WERI-Rb-1 (cell line): Measurements from ENCODE around the gene CCNG2.
A peak's percentile ranks its signal among the peaks of the same experiment; 100 is the strongest.

Experiments
- DNase-seq: peaks from one replicate; pipeline ENCODE4 v3.0.0-alpha.2; 2020
- H3K27ac ChIP-seq: fragments of 250-450 bp; sonication (Bioruptor Pico); 2 replicates; pipeline ENCODE4 v1.5.1; 2020; ENCODE audit warnings: mild to moderate bottlenecking, moderate library complexity
- H3K27me3 ChIP-seq: fragments of 250-450 bp; sonication (Bioruptor Pico); 2 replicates; pipeline ENCODE4 v1.5.1; 2021; ENCODE audit warnings: mild to moderate bottlenecking, low read depth, moderate library complexity; ENCODE audit not compliant: insufficient read depth, severe bottlenecking
- H3K36me3 ChIP-seq: fragments of 250-450 bp; sonication (Bioruptor Pico); 2 replicates; pipeline ENCODE4 v1.5.1; 2020; ENCODE audit warnings: mild to moderate bottlenecking, moderate library complexity
- H3K4me3 ChIP-seq: 2 replicates; pipeline ENCODE4 v1.5.1; 2011; ENCODE audit warnings: low read depth, mild to moderate bottlenecking, control low read depth, low read length
- H3K9me3 ChIP-seq: fragments of 250-450 bp; sonication (Bioruptor Pico); 2 replicates; pipeline ENCODE4 v1.5.1; 2021; ENCODE audit warnings: mild to moderate bottlenecking, moderate library complexity; ENCODE audit not compliant: severe bottlenecking
- TF ChIP-seq, protein P1 (sequence below): IDR thresholded peaks from 2 replicates; pipeline ENCODE4 v1.5.1; 2011; ENCODE audit warnings: low read depth, mild to moderate bottlenecking, control low read depth, inconsistent platforms, low read length

Gene CCNG2, protein sequence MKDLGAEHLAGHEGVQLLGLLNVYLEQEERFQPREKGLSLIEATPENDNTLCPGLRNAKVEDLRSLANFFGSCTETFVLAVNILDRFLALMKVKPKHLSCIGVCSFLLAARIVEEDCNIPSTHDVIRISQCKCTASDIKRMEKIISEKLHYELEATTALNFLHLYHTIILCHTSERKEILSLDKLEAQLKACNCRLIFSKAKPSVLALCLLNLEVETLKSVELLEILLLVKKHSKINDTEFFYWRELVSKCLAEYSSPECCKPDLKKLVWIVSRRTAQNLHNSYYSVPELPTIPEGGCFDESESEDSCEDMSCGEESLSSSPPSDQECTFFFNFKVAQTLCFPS

GRCh38 chr4:77156912-77157858 lies at the start of gene CCNG2:
Gene CCNG2 (plus strand): TSS chr4:77157207. CDS start chr4:77158533, 1,326 bp downstream.
- Histone ChIP-seq H3K9me3 (no peaks in the 10 kb centered on the region), H3K27ac (peak within 1 kb of the TSS; percentile 97), H3K4me3 (peak within 1 kb of the TSS; percentile 98), H3K27me3 (no peaks in the 10 kb centered on the region), H3K36me3 (peaks cover 40% of the 10 kb centered on the region)
- peak; percentile 90 for DNase-seq
- TF ChIP-seq, protein P1, sequence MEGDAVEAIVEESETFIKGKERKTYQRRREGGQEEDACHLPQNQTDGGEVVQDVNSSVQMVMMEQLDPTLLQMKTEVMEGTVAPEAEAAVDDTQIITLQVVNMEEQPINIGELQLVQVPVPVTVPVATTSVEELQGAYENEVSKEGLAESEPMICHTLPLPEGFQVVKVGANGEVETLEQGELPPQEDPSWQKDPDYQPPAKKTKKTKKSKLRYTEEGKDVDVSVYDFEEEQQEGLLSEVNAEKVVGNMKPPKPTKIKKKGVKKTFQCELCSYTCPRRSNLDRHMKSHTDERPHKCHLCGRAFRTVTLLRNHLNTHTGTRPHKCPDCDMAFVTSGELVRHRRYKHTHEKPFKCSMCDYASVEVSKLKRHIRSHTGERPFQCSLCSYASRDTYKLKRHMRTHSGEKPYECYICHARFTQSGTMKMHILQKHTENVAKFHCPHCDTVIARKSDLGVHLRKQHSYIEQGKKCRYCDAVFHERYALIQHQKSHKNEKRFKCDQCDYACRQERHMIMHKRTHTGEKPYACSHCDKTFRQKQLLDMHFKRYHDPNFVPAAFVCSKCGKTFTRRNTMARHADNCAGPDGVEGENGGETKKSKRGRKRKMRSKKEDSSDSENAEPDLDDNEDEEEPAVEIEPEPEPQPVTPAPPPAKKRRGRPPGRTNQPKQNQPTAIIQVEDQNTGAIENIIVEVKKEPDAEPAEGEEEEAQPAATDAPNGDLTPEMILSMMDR = no peak

DNA sequence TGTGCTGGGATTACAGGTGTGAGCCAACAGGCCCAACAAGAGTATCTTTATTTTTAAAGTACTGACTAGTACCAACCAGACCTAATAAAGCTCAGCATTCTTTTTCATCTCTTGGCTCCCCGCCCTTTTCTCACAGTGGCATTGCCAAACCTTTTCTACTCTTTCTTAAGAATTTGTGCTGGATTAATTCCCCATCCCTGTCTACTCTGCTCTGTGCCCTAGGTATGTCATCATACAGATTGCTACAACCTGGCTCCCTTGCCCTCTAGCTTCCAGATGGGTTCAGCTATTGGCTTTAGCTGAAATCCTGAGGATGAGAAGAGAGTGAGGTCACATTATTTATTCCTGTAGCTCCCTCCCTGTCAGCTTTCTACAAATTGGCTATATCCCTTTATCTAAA lies 46.3 kb upstream of the CCNG2 start:
- Histone ChIP-seq H3K4me3 (no peak overlapping the region), H3K9me3 (no peaks in the 10 kb centered on the region), H3K36me3 (no peaks in the 10 kb centered on the region), H3K27ac (no peak overlapping the region), H3K27me3 (no peaks in the 10 kb centered on the region)
- DNase-seq = no peak
- TF ChIP-seq, protein P1 = no peak

- Histone ChIP-seq H3K9me3 (no peaks in the 10 kb centered on the region), H3K27me3 (no peaks in the 10 kb centered on the region), H3K36me3 (no peaks in the 10 kb centered on the region), H3K27ac (no peak overlapping the region), H3K4me3 (no peak overlapping the region)
- TF ChIP-seq, protein P1 = no peak
- DNase-seq = no peak
Measured at GRCh38 chr4:77113069-77113468, 43.9 kb upstream of the CCNG2 start.

DNA sequence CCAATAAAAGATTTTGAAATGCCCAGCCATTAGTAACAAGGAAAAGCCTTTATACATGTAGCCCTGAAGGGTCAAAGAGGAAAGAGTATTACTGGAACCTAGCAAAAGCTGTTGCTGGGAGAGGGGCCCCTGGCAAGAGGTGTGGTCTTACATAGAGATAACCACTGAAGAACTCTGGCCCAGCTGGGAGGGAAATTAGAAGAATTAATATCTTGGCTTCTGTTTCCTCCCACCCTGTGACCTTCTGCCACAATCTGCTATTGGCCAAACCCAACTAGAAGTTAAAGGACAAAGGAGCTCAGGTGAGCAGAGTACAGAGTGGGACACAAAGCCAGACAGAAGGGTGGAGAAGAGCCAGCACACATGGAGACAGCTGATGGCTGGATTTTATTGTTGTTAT lies 39.3 kb upstream of the CCNG2 start:
- Histone ChIP-seq H3K36me3 (no peaks in the 10 kb centered on the region), H3K27me3 (no peaks in the 10 kb centered on the region), H3K4me3 (no peak overlapping the region), H3K9me3 (no peaks in the 10 kb centered on the region), H3K27ac (no peak overlapping the region)
- TF ChIP-seq, protein P1 = no peak
- DNase-seq = no peak

- H3K27me3 ChIP-seq = no peaks in the 10 kb centered on the region
- H3K27ac ChIP-seq = no peak overlapping the region
- TF ChIP-seq, protein P1 = no peak; the same call in 1 of the 2 replicates
- no peak for DNase-seq
- no peaks in the 10 kb centered on the region for H3K9me3 ChIP-seq
- no peaks in the 10 kb centered on the region for H3K36me3 ChIP-seq
- no peak overlapping the region for H3K4me3 ChIP-seq
Measured at GRCh38 chr4:77120886-77121508, 36.0 kb upstream of the CCNG2 start.
